RPMI7951 (cell line): Measurements from ENCODE around the gene VTI1A. TPM values are rescaled to one million over a fixed set of nuclear protein-coding genes. Genes with fewer than 3 reads are reported as not detected.
"Not testable (repeated sequence)": the region's sequence is repeated elsewhere in the genome, so short reads cannot be mapped to it uniquely, and the experiment has no call there.

Experiments used
- DNase-seq: peaks from one replicate; pipeline ENCODE4 v3.0.0-alpha.2; 2012; ENCODE audit warnings: low read depth
- total RNA-seq: library from RNA; depleted of rRNA; stranded (reverse); fragments of >200 nt; shearing (Covaris generic); gene quantifications from 2 replicates; pipeline ENCODE4 v1.2.3, GENCODE V29; 2014

Gene VTI1A
- total RNA-seq, 1 experiment from 2014 or later: 22.9 TPM

DNA sequence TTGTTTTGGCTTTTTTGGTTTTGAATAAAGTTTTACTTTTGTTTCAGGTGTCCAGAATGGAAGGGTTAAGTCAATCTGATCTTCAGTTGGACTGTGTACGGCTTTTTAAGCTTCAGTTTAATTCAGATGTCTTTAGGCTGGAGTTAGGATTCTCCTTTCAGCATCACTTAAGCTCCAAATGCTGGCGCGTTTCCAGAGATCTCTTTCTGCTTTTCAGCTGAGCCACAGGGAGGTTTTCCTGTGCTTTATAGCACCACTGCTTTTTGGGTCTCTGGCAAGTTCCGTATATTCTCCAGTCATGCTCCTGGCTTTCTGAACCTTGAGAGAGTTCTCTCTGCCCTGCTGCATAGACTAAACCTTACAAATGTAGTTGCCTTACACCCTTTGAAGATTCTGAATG, 60.0 kb downstream of the VTI1A start:
- no peak for DNase-seq

DNA sequence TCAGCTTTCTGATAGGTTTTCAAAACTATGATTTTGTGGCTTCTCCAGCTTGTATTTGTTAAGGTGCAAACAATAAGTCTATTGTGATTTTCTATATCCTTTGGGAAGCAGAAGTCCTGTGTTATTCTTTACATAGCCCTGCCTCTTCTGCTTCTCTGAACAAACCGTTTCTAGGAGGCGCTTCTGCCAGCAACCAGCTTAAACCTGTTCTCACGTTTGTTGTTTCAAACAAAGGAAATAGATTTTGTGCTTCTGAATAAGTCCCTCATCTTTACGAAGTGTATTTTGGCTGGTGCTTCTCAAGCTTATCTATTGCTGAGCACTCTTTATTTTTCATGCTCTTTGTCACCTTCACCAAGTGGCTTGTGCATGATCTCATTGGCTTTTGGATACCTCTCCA, 61.0 kb downstream of the VTI1A start:
- no peak for DNase-seq

DNA sequence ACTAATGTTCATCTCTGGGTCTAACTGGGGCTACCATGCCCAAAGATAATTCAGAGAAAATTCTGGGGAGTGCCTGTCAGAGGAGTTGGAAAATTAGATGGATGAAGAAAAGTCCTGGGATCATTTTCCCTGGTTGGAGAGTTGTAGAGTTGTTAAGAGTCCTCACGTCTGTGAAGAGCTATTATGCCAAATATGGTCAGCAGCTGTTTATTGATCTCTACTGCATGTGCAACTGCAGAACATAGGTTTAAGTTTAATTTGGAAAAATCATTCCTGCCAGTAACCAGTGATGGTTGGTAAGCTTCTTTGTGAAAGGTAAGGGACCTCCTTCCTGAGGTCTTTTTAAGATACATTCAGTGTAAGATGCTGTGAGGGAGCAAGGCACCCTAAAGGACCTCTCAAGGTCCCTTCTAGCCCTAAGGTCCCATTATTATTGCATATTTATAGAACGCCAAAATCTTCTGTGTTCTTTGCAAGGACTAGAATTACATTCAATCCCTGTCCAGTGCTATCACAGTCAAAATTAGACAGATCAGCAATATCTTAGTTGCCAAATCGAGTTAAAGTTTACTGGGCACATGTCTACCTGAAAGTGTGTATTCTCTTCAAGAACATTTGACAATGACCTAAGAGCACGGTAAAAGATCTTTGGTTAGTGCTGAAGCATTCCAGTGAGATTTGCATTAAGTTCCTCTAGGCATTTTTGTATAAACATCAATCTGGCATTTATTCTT, 62.7 kb downstream of the VTI1A start:
- DNase-seq: no peak

DNA sequence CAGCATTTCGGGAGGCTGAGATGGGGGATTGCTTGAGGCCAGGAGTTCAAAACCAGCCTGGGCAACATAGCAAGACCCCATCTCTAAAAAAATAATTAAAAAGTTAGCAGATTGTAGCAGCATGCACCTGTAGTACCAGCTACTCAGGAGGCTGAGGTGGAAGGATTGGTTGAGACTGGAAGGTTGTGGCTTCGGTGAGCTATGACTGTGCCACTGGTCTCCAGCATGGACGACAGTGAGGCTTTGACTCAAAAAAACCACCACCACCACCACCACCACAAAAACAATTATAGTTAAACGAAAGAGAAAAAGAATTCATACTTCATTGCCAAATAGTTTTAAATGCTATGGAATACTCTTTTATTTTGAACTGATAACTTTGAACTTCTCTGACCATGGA, 63.4 kb downstream of the VTI1A start:
- DNase-seq: no peak

DNA sequence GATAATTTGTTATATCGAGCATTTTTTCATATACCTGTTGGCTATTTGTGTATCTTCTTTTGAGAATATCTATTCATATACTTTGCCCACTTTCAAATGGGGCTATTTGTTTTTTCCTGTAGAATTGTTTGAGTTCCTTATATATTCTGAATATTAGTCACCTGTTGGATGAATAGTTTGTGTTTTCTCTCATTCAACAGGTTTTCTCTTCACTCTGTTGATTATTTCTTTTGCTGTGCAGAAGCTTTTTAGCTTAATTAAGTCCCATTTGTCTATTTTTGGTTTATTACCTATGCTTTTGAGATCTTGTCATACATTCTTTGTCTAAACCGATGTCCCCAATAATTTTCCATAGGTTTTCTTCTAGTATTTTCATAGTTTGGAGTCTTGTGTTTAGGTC, 65.3 kb downstream of the VTI1A start:
- no peak for DNase-seq

DNA sequence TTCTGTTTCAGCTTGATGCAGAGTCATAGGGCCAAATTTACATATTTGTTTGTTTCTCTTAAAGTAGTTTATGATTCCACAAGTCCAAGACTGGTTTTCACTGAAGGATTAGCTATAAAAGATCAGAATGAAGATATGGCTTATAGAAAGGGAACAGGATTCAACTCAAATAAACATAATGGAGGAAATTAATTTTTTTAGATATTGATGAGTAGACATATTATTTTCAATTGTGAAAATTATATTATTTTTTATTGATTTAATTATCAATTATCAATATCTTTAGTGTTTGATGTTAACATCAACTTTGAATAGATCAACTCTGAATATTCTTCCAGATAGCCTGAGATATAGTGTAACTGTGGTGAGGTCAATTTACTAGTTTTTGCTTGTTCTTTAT, 68.1 kb downstream of the VTI1A start:
- DNase-seq: no peak

DNA sequence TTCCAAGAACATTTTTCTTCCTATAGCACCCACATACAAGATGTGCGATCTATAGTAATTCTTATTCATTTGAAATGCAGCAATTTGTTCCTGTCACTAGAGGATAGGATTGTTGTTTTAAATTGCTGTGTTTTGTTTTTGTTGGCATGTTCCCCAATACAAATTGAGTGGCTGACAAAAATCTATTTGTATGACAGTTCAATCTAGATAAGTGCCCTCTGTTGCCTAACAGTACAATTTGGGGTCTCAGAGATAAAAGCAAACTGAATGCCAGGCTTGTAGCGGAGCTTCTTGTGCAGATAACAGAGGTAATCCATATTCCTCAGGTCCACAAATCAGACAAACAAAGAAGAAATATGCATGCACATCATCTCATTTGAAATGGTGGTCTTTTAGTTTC, 68.8 kb downstream of the VTI1A start:
- no peak for DNase-seq

DNA sequence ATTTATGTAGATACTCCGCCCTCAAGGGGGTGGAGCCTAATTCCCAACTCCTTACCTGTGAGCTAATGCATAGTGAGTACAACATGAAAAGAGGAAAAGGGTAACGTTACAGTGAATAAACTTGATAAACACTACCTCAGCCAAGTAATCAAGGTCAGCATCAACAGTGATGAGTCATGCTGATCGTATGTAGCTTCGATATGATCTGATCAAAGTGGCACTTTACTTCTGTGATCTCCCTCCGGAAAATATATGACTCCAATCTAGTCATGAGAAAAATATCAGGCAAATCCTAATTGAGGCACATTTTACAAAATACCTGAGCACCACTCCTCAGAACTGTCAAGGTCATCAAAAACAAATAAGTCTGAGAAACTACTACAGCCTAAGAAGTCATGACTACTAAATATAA, 70.4 kb downstream of the VTI1A start:
- DNase-seq: no peak

DNA sequence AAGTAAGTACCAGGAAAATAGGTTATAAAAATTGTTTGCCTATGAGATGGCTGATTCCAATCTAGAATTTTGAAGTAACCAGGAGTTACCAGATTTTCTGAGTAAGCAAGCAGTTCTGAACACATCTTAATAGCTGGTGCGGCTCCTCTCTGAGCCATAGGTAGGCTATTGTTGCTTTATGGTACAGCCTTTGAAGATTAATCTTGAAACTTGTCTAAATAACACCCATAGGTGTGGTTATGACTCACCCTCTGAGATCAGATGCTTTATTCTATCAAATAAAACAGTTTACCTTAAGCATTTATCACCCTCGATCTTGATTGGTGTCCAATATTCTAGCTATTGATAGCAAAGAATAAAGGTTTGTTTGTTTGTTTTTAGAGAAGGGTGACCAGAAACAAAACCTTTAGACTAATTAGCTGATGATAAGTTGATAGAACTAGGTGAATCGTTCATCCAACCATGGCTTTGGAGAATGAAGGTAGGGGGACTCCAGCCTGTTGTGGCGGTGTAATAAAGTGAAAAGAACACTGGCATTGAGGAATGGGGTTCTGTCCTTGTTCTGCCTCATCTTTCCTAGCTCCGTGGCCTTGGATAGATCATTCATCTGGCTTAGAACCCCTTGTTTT, 72.2 kb downstream of the VTI1A start:
- no peak for DNase-seq

DNA sequence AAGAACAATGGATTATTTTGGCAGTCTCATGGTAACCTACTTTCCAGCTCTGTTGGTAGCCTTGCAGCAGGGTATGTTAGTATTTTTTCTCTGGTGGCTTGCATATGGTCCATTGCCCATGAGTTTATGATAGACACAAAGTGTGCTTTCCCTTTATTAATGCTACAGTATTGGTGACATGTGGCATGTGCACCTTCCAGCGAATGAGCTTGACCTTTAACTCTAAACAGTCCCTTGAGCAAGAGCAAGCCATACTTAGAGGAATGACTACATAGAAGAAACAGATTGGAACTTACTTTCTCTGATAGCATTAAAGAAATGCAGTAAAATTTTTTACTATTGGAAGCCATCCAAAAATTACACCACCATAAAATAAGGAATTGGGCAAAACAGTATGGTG, 73.9 kb downstream of the VTI1A start:
- DNase-seq: no peak

DNA sequence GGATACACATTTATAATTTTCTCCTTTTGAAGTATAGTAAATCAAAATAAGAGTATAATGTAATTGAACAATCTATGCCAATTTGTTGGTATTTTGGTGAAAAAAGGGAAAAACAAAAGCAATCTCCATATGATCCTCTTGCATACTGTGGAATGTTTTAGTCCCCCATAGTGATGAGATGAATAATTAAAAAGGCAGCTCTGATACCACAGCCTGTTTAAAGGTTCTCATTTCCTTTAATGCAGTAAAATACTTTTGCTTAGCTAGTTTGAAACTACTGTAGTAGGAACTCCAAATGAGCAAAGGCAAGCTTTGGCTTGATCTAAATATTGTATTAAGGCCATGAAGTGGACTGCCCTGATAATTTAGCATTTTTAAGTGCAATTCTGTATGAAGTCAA, 77.6 kb downstream of the VTI1A start:
- no peak for DNase-seq

DNA sequence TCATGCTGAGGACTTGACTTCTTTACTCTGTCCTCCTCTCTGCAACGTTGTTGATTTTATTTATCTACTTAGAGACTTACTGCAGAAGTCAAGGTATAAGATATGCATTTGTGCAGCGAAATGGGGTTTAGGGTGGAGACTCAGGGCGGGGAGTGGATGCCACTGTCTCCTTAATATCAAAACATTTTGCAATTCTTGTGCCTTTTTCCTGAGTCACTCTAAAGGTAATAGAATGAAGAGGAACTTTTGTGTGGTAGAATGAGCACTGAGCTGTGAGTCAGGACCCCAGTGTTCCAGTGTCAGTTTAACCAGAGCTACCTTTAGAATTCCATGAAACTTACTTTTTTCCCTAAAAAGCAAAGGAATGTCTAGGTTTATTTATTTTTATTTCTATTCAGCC, 78.2 kb downstream of the VTI1A start:
- DNase-seq: no peak

DNA sequence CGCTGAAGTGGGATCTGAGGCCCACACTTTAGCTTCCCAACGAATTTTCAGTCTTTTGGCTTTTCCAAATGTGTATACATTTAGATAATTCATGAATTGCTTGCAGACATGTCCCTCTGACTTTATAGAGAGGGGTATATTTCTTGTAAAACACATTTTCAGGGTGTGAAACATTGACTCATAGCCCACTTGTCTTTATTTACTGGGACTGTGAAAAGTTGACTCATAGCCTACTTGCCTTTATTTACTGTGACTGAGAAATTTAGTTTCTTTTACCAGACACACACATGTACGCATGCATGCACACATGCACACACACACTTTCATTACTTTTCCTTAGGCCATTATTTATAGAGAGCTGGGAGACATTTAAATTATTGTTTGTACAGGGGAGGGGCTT, 79.1 kb downstream of the VTI1A start:
- peak; percentile 58 for DNase-seq

DNA sequence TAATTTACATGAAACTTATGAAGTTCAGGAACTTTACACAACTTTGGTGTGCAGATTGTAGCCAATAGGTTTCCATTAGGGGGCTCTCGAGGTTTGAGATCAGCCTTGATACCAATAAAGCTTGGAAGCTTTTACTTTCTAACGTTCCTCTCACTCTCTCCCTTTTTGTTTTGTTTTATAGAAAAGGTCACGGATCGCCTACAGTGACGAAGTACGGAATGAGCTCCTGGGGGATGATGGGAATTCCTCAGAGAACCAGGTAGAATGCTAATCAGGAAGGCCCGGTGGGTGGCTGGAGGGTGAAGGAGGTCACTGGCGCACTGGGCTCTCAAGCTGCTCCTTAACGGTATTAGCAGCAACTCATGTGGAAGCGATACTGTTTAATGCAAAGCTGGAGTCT, 79.9 kb downstream of the VTI1A start:
- no peak for DNase-seq

DNA sequence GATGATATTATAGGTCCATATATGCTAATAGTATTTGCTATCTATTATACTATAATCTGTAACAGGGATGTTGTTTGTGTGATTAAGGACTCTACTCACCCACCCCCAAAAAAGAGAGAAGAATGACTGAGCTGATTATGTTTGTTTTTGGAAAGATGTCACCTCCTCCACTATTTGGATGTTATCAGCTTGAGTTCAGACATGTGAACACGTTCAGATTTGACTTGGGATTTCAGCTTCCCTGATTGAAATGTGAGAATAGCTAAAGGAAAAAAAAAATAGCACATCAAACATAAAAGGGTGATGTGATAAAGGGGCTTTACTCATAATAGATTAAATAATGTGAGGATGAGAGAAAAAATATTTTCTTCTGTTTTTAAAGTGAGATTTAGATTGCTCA, 81.2 kb downstream of the VTI1A start:
- DNase-seq: no peak

DNA sequence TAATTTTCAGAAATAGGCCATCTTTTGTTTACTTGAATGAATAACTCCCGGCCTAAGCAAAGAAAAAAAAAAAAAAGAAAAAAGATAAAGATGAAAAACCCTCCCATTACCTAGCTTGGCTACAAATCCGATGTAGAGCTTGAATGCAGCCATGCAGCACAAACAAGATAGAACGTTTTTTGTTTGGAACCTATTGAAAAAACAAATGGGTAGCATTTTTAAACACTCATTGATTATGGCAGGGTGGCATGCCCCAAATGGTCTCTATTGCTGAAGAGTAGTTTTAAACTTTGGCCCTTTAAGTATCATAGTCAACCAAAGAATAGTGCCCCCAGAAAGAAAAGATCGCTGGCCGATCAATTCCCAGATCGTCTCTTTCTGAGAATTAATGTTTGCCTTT, 84.4 kb downstream of the VTI1A start:
- no peak for DNase-seq

DNA sequence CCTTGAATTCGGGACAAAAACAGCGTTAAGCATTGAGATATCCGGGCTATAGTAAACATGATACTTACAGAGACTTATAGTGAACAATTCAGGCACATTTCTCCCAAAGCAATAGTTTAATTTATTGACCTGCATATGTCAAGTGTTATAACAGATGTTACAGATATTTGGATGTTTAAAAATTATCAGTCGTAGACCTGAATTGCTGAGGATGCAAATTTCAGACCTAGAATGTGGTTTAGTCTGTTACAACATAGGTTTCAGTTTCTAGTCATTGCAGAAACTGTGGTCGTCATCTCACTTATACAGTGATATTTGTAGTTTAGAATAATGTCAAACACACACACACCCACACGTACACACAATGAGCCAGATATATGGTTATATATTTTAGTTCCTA, 85.2 kb downstream of the VTI1A start:
- no peak for DNase-seq

DNA sequence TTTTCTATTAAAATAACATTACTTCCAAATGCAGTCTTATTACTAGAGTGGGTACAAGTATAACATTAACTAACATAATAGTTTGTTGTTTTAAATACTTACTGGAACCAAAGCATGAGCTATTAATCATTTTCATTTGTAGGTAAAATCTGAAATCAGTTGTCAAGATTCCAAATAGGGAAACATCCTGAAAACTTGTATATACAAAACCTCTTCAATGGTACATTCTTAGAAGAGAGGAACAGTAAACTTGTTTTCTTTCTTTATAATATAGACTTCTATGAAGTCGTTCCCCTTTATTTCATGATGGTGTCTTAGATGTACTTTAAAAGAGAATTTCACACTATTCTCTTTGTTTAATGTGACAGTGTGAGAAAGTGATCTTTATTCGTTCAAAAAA, 85.9 kb downstream of the VTI1A start:
- no peak for DNase-seq

DNA sequence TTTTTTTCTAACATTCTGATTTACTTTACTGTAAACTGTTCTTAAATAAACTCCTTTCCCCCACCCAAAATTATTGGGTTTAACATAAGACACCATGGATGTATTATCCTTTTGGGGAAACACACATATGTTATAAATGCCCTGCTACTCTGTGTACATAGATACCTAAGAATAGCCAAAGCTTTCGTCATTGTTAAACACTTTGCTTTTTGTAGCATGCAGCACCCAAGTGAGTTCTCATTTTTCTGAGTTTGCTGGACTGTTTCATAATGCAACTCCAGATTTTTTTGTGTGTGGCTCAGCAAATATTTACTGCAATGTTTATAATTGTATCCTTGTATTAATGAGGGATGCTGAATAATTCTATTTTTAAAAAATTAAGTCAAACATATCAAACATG, 86.9 kb downstream of the VTI1A start:
- DNase-seq: no peak

DNA sequence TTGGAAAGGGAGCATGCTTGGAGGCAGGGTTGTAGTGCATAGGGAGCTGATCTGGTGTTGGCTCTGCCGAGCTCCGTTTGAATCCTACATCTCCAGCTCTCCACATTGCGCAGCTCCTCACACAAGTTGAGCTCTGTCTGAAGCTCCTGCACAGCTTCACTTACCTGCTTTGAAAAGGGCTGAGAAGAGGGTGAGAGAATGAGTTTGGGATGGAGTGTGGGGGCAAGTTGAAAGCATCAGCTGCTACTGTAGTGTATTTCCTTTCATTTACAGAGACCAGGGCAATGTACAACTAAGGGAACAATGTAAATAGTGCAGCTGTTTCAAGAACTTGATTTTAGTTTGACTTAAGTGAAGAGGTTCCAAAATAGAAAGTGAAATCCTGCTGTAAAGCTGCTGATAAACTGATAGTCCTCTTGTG, 88.5 kb downstream of the VTI1A start:
- DNase-seq: no peak

DNA sequence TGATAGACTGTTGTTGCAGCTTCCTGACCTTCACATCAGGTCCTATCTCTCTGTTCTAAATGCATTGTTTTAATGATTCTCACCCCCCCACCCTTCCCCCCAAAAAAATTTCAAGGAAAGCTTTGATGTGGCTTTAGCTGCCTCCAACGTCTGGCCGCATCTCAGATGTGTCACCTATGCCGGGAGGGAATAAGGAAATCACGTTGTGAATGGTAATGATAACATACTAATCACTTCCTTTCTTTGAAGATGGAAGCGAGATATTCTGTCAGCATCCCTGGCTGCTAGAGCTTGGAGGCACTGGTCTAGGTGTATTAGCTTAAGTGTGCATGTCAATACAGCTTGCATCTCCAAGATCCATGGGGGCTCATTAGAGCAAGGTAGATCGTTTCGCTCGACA, 89.6 kb downstream of the VTI1A start:
- peak; percentile 44 for DNase-seq

DNA sequence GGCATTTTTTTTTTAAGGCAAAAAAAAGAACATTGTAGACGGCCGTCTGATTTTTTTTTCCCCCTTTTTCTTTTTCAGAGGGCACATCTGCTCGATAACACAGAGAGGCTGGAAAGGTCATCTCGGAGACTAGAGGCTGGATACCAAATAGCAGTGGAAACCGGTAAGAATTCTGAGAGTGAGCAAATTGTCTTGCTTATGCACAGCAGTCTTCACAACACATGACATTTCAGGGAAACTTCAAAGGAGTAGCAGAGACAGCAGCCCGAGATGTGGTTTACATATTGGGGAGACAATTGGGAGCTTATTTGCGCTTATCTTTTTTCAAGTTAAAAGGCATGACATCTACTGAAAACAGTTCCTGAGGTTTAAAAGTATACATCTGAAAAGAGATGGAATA, 91.2 kb downstream of the VTI1A start:
- DNase-seq: no peak

DNA sequence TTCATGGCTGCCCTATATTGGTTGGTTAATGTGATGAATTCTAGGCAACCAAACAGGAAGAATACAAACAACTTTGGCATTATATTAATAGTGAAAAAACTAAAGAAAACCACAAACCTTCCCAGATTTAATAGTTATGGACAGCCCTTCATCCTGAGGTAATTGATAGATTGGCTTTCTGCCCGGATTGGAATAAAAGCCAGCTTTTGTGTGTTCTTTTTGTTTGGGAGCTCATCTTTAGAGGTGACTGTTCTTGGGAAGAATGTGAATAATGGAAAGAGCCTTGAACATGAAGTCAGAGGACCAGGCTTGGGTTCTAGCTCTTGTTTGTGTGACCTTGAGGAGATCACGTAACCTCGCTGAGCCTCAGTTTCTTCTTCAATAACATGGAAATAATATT, 92.3 kb downstream of the VTI1A start:
- DNase-seq: no peak

DNA sequence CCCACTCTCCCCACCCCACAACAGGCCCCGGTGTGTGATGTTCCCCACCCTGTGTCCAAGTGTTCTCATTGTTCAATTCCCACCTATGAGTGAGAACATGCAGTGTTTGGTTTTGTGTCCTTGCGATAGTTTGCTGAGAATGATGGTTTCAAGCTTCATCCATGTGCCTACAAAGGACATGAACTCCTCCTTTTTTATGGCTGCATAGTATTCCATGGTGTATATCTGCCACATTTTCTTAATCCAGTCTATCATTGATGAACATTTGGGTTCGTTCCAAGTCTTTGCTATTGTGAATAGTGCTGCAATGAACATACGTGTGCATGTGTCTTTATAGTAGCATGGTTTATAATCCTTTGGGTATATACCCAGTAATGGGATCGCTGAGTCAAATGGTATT, 95.8 kb downstream of the VTI1A start:
- not testable (repeated sequence) for DNase-seq
